Body of pancreas (tissue), 4 donors: ENCODE results near the gene HDHD5.

ENCODE experiments used
- POLR2A ChIP-seq, 3 donors: fragments of 450-650 bp; IDR thresholded peaks; one replicate each; pipeline ENCODE4 v1.6.1; 2016; ENCODE audit warnings: antibody characterized with exemption in 3 of 3, mild to moderate bottlenecking in 2 of 3
- TF ChIP-seq, protein P1 (sequence below), 7 experiments: fragments of 450-650 bp in 4 of 7; fragments of 200-600 bp in 3 of 7; sonication (generic) in 3 of 7; IDR thresholded peaks; one replicate each; pipeline ENCODE4 v1.5.1; 2016 to 2019; ENCODE audit warnings: antibody characterized with exemption in 7 of 7

DNA sequence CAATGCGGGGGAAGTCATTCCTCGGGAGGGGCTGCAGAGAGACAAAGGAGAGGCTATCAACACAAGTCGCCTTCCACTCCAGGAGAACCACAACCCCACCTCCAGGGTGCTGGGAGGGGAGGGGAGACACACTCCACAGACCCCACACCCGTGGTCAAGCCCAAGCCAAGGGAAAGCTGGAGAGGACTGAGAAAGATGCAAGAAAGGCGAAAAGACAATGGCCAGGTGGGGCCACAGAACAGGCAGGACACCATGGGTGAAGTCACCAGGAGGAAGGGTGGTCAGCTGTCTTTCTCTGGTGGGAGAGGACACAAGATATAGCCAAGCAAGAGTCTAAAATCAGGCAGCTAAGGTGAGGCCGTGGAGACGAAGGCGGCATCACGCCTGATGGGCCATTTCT lies 16.0 kb downstream of the HDHD5 start:
- TF ChIP-seq, protein P1, sequence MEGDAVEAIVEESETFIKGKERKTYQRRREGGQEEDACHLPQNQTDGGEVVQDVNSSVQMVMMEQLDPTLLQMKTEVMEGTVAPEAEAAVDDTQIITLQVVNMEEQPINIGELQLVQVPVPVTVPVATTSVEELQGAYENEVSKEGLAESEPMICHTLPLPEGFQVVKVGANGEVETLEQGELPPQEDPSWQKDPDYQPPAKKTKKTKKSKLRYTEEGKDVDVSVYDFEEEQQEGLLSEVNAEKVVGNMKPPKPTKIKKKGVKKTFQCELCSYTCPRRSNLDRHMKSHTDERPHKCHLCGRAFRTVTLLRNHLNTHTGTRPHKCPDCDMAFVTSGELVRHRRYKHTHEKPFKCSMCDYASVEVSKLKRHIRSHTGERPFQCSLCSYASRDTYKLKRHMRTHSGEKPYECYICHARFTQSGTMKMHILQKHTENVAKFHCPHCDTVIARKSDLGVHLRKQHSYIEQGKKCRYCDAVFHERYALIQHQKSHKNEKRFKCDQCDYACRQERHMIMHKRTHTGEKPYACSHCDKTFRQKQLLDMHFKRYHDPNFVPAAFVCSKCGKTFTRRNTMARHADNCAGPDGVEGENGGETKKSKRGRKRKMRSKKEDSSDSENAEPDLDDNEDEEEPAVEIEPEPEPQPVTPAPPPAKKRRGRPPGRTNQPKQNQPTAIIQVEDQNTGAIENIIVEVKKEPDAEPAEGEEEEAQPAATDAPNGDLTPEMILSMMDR (IDR thresholded peaks at IDR 0.05): no peak
- TF ChIP-seq POLR2A (IDR thresholded peaks at IDR 0.05): no peak
